ENCODE results near the gene HOXA5.

HOXA5 gene

GRCh38 chr7:27116031-27116961 is 27.2 kb downstream of the HOXA5 start:
- DNase-seq: no peak

GRCh38 chr7:27115221-27116026 is 28.1 kb downstream of the HOXA5 start:
- no peak for DNase-seq

- DNase-seq: no peak
Observed at GRCh38 chr7:27114881-27115220, 28.6 kb downstream of the HOXA5 start.

- no peak for DNase-seq
Observed at GRCh38 chr7:27113991-27114769, 29.3 kb downstream of the HOXA5 start.

GRCh38 chr7:27112955-27113949 is 30.2 kb downstream of the HOXA5 start:
- no peak for DNase-seq

GRCh38 chr7:27112361-27112760 is 31.1 kb downstream of the HOXA5 start:
- no peak for DNase-seq

- DNase-seq: no peak
Observed at GRCh38 chr7:27111751-27112277, 31.7 kb downstream of the HOXA5 start.

GRCh38 chr7:27111042-27111750 is 32.3 kb downstream of the HOXA5 start:
- no peak for DNase-seq

GRCh38 chr7:27110186-27111031 is 33.1 kb downstream of the HOXA5 start:
- DNase-seq: no peak

- no peak for DNase-seq
Observed at GRCh38 chr7:27109466-27110185, 33.9 kb downstream of the HOXA5 start.

GRCh38 chr7:27108390-27109127 is 34.9 kb downstream of the HOXA5 start:
- DNase-seq: no peak

- DNase-seq: no peak
Observed at GRCh38 chr7:27107391-27108381, 35.8 kb downstream of the HOXA5 start.

GRCh38 chr7:27106901-27107240 is 36.6 kb downstream of the HOXA5 start:
- no peak for DNase-seq

- no peak for DNase-seq
Observed at GRCh38 chr7:27106181-27106900, 37.1 kb downstream of the HOXA5 start.

- no peak for DNase-seq
Observed at GRCh38 chr7:27105301-27106031, 38.0 kb downstream of the HOXA5 start.
